Gastrocnemius medialis (tissue), 4 donors: Measurements from ENCODE around the gene DHRS1.
"Not testable (repeated sequence)": the region's sequence is repeated elsewhere in the genome, so short reads cannot be mapped to it uniquely, and the experiment has no call there.

ENCODE experiments used
- CTCF ChIP-seq, 5 experiments: fragments of 450-650 bp in 3 of 5; fragments of 200-600 bp in 2 of 5; sonication (generic) in 2 of 5; IDR thresholded peaks in 4 of 5; conservative IDR thresholded peaks in 1 of 5; 1 replicate in 4 of 5; 2 replicates in 1 of 5; pipeline ENCODE4 v1.5.1; 2016 to 2019; ENCODE audit warnings: antibody characterized with exemption in 5 of 5, mild to moderate bottlenecking in 3 of 5, moderate library complexity in 3 of 5
- POLR2A ChIP-seq, 2 donors: fragments of 450-650 bp; IDR thresholded peaks; one replicate each; pipeline ENCODE4 v1.6.1; 2017; ENCODE audit warnings: antibody characterized with exemption in 2 of 2, mild to moderate bottlenecking in 2 of 2, moderate library complexity in 2 of 2

- not testable (repeated sequence) for TF ChIP-seq CTCF (IDR thresholded peaks at IDR 0.05 in 4 of 5, conservative IDR thresholded peaks at IDR 0.05 in 1 of 5); POLR2A (IDR thresholded peaks at IDR 0.05)
Observed at GRCh38 chr14:24245350-24245749, 54.2 kb downstream of the DHRS1 start.
